HG02973 (cell line): Measurements from ENCODE around the gene KRTAP10-5.
"Not testable (repeated sequence)": the region's sequence is repeated elsewhere in the genome, so short reads cannot be mapped to it uniquely, and the experiment has no call there.

Experiments used
- ATAC-seq: cut with Tn5 transposase; IDR thresholded peaks from one replicate; pipeline ENCODE4 v1.9.1; 2021; ENCODE audit warnings: moderate library complexity; ENCODE audit not compliant: unreplicated experiment

Gene KRTAP10-5

GRCh38 chr21:44551340-44551961 lies 29.0 kb downstream of the KRTAP10-5 start, which contains the start of gene KRTAP10-2:
TSS of gene KRTAP10-2 (minus strand) at chr21:44551505. CDS start at chr21:44551458, 47 bp downstream.
- ATAC-seq: no peak

GRCh38 chr21:44550807-44551206 lies 29.6 kb downstream of the KRTAP10-5 start:
- ATAC-seq: no peak

- ATAC-seq: not testable (repeated sequence)
These were observed 30.1 kb downstream of the KRTAP10-5 start for GRCh38 chr21:44550285-44550684.

- ATAC-seq: no peak
These were observed 30.7 kb downstream of the KRTAP10-5 start for GRCh38 chr21:44549525-44550211.

- ATAC-seq: no peak
These were observed 31.5 kb downstream of the KRTAP10-5 start for GRCh38 chr21:44548922-44549321.

GRCh38 chr21:44548381-44548780 lies 32.0 kb downstream of the KRTAP10-5 start:
- ATAC-seq: no peak

GRCh38 chr21:44547656-44548331 lies 32.6 kb downstream of the KRTAP10-5 start:
- no peak for ATAC-seq

- no peak for ATAC-seq
These were observed 35.8 kb downstream of the KRTAP10-5 start for GRCh38 chr21:44544566-44544965.

- ATAC-seq: no peak
These were observed 37.7 kb downstream of the KRTAP10-5 start for GRCh38 chr21:44542716-44543115.

- no peak for ATAC-seq
These were observed 39.6 kb downstream of the KRTAP10-5 start for GRCh38 chr21:44540741-44541288.

- no peak for ATAC-seq
These were observed 40.3 kb downstream of the KRTAP10-5 start, which contains the start of gene KRTAP10-1 for GRCh38 chr21:44539991-44540666. TSS of gene KRTAP10-1 (minus strand) at chr21:44540195. CDS start at chr21:44540150, 45 bp downstream.

- ATAC-seq: no peak
These were observed 41.4 kb downstream of the KRTAP10-5 start for GRCh38 chr21:44539046-44539445.

GRCh38 chr21:44537930-44538911 lies 42.2 kb downstream of the KRTAP10-5 start:
- ATAC-seq: no peak

- no peak for ATAC-seq
These were observed 44.4 kb downstream of the KRTAP10-5 start for GRCh38 chr21:44535963-44536362.

GRCh38 chr21:44534688-44535087 lies 45.7 kb downstream of the KRTAP10-5 start:
- no peak for ATAC-seq

GRCh38 chr21:44533891-44534627 lies 46.3 kb downstream of the KRTAP10-5 start:
- no peak for ATAC-seq

GRCh38 chr21:44533121-44533890 lies 47.1 kb downstream of the KRTAP10-5 start:
- no peak for ATAC-seq

- no peak for ATAC-seq
These were observed 47.7 kb downstream of the KRTAP10-5 start for GRCh38 chr21:44532712-44533111.
